HG02759 (cell line): ENCODE results near the gene THAP2.
"Not testable (repeated sequence)": the region's sequence is repeated elsewhere in the genome, so short reads cannot be mapped to it uniquely, and the experiment has no call there.

Source experiments
- ATAC-seq: cut with Tn5 transposase; IDR thresholded peaks from one replicate; pipeline ENCODE4 v1.9.1; 2021; ENCODE audit warnings: mild to moderate bottlenecking, moderate library complexity; ENCODE audit not compliant: unreplicated experiment

The THAP2 gene

DNA sequence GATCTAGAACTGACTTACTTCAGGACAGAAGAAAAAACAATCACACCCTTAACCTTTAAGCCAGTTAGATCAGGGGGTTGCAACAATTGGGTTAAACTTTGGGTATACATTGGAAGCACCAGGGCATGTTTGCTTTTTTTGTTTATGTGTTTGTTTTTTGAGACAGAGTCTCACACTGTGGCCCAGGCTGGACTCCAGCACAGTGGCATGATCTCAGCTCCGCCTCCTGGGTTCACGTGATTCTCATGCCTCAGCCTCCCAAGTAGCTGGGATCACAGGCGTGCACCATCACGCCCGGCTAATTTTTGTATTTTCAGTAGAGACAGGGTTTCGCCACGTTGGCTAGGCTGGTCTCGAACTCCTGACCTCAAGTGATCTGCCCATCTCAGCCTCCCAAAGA, 38.1 kb downstream of the THAP2 start:
- not testable (repeated sequence) for ATAC-seq

DNA sequence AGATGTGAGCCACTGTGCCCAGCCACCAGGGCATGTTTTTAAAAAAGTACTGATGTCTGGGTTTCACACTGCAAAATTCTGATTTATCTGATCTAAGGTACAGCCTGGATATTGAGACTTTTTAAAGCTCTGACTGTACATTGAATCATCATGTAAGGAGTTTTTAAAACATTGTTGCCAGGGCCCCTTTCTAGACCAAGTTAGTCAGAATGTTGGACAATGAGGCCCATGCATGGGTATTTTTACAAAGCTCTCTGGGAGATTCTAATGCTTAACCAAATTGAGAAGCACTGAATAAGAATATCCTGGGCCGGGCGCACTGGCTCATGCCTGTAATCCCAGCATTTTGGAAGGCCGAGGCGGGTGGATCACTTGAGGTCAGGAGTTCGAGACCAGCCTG, 38.5 kb downstream of the THAP2 start:
- ATAC-seq, result no peak

DNA sequence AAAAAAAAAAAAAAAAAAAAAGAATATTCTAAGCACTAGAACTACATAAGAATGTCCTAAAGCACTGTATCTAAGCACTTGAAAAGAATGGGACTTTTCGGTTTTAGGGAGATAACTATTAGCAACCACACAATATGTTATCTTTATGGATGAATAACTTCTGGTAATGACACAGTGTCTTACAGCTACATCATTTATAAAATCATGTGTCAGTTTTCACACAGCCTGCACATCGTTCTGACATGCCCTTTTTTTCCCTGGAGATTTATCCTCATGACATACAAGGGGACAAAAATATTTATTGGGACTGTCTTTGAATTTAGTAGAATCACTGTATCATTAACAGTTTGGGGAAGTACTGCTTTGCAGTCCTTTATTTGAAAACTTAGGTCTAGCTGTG, 39.1 kb downstream of the THAP2 start:
- no peak for ATAC-seq

DNA sequence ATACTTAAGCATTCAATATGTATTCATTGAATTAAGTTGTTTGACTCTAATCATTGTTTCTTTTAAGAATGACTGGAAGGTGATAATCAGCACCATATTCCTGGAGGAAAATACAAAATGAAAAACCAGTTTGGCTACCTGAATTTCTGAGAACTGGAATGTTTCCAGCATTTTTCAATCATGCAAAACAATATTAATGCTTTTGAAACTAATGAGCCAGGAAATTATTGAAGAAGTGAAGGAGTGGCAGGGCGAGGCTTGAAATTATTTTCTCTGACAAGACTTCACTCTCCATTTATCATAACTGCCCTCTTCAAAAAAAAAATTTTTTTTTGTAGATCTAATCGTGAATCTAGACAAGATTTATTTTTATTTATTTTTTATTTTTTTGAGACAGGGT, 40.8 kb downstream of the THAP2 start:
- no peak for ATAC-seq

DNA sequence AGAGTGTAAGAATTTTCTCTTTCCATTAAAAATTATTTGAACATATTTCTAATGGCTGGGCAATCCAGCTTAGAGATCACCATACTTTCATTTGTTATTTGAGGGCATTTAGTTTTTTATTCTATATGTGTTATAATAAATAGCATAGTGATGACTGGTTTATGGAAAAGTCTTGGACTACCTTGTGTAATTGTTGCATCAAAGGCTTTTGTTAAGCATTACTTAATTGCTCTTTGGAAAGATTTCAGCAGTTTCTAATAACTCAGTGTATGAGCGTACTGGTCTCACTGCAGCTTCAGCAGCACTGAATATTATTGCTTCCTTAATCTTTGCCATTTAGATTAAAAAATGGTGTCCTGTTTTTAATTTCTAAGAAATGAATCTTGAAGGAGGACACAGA, 44.6 kb downstream of the THAP2 start:
- no peak for ATAC-seq

GRCh38 chr12:71710276-71711125, 46.4 kb downstream of the THAP2 start:
- no peak for ATAC-seq

GRCh38 chr12:71718611-71719010, 54.5 kb downstream of the THAP2 start:
- ATAC-seq, result no peak

DNA sequence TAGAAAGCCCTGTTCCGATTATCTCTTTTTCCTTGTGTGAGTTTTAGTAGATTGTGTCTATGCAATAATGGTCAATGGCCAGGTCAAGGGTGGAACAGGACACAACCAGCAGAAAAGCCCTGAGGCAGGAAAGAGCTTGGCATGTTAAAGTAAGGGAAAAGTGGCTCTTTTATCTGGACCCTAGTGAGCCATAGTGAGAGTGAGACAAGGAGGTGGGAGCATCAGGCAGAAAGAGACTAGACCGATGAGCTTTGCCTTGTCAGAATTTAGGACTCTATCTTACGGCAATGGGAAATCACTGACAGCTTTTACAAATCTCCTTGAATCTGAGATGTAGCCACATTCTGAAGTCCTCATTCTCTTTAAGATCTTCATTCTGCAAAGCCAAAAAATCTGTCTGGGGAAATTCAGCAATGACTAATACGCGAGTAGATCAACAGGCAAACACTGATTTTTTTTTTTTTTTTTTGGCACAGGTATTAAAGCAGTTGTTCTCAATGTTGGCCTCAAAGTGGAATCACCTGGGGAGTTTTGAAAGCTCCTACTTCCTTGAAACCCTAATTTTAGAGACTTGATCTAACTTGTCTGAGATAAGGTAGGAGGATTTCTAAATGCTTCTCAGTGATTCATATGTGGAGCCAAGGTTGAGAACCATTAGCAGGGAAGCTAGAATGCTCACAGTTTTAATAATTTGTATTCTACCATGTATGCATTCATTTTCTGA, 55.7 kb downstream of the THAP2 start:
- ATAC-seq, result no peak

DNA sequence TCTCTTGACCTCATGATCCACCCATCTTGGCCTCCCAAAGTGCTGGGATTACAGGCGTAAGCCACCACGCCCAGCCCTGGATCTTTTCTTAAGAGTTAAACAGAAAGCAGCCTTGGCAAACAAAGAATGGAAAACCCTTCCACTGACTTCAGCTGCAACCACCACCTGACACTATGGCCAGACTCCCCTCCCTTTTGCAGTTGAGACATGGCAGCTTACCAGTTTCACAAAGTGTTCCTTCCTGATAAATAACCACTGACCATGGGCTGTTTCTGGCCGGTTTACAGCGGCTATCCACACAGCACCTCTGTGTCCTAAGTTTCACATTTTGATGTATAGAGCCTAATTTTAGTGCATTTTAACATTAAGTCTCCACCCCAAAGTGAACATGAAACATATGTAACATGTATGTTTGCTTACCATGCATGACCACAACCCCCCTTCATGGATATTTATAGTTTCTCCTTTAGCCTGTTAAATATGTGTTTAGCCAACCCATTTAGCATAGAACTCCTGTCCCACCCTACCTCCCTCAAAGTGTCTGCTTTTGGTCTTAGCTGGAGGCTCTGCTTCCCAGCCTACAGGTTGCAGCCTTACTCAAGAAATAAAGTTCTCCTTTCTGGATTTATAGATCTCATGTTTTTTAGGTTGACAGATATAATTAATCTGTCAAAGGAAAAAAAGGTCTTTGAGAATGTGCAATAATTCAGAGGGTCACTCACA, 57.8 kb downstream of the THAP2 start:
- ATAC-seq, result no peak

GRCh38 chr12:71725011-71725410, 60.9 kb downstream of the THAP2 start:
- ATAC-seq, result no peak

DNA sequence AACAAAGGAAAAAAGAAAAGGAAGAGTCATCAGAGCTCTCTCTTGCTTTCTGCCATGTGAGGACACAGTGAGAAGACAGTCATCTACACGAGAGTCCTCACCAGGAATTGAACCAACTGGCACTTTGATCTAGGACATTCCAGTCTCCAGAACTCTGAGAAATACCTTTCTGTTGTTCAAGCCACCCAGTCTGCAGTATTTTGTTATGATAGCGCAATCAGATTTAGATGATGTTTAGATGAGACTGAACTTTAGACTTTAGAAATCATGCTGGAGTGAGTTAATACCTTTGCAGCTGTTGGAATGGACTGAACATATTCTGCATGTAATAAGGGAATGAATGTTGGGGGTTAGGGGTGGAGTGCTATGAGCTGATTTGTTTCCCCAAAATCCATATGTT, 62.4 kb downstream of the THAP2 start:
- no peak for ATAC-seq

GRCh38 chr12:71727958-71728357, 63.9 kb downstream of the THAP2 start:
- no peak for ATAC-seq
